ENCODE results near the gene ITGA2B. TPM values are rescaled to one million over a fixed set of nuclear protein-coding genes. Genes with fewer than 3 reads are reported as not detected.

ITGA2B gene
- total and polyA plus RNA-seq, 2 experiments from 2014 or later, result not detected

- 89 to 100% methylated on average over 1 of the region's 1 CpG for WGBS, 2 experiments (ENCODE audit: low coverage in 1 of 2, low lambda C conversion rate in 2 of 2, missing lambda C conversion rate in 2 of 2)
- Histone ChIP-seq H3K9me2 (ENCODE audit: insufficient read depth) (no peaks in the 10 kb centered on the region), H3K27me3 (replicated peaks; ENCODE audit: insufficient read depth) (no peaks in the 10 kb centered on the region), H2AFZ (no peak overlapping the region), H3K9ac (no peak overlapping the region), H4K20me1 (ENCODE audit: insufficient read depth) (peaks cover 2% of the 10 kb centered on the region; the same call in 1 of the 2 replicates), H3K9me3 (ENCODE audit: low read depth) (no peaks in the 10 kb centered on the region), H3K36me3 (ENCODE audit: low read depth) (peaks cover 10% of the 10 kb centered on the region), H3K4me2 (ENCODE audit: unreplicated experiment) (no peak overlapping the region), H3K4me3 (no peak overlapping the region), H3K4me1 (ENCODE audit: insufficient read depth) (peaks cover 11% of the 10 kb centered on the region), H3K79me2 (ENCODE audit: insufficient read depth) (no peaks in the 10 kb centered on the region; the same call in 1 of the 2 replicates), H3F3A (ENCODE audit: insufficient read depth) (peaks cover 25% of the 10 kb centered on the region), H3K27ac (no peak overlapping the region)
- in situ Hi-C loops (cut with MboI), result no loop called here
- TF ChIP-seq EZH2phosphoT487 (IDR thresholded peaks at IDR 0.05; ENCODE audit: insufficient read depth, low read depth) (no peak), EZH2 (IDR thresholded peaks at IDR 0.05; ENCODE audit: insufficient read depth, poor library complexity, severe bottlenecking) (no peak)
- DNase-seq, result no peak
Measured at GRCh38 chr17:44414394-44415155, 25.1 kb upstream of the ITGA2B start.

GRCh38 chr17:44409309-44410028 lies 20.0 kb upstream of the ITGA2B start:
- no peaks in the 10 kb centered on the region for H3K4me1 ChIP-seq (ENCODE audit: insufficient read depth)
- no peaks in the 10 kb centered on the region for H3K27me3 ChIP-seq (replicated peaks; ENCODE audit: insufficient read depth)
- no peak overlapping the region for H3K4me3 ChIP-seq
- no peaks in the 10 kb centered on the region for H3K9me3 ChIP-seq (ENCODE audit: low read depth)
- H3F3A ChIP-seq (ENCODE audit: insufficient read depth), result no peaks in the 10 kb centered on the region
- no peaks in the 10 kb centered on the region for H3K9me2 ChIP-seq (ENCODE audit: insufficient read depth)
- peaks cover 10% of the 10 kb centered on the region for H3K36me3 ChIP-seq (ENCODE audit: low read depth)
- no peaks in the 10 kb centered on the region for H4K20me1 ChIP-seq (ENCODE audit: insufficient read depth)
- no peak overlapping the region for H3K27ac ChIP-seq
- H2AFZ ChIP-seq, result no peak overlapping the region
- no peak overlapping the region for H3K4me2 ChIP-seq (ENCODE audit: unreplicated experiment)
- no peak for TF ChIP-seq EZH2 (IDR thresholded peaks at IDR 0.05; ENCODE audit: insufficient read depth, poor library complexity, severe bottlenecking)
- TF ChIP-seq EZH2phosphoT487 (IDR thresholded peaks at IDR 0.05; ENCODE audit: insufficient read depth, low read depth), result no peak
- H3K79me2 ChIP-seq (ENCODE audit: insufficient read depth), result no peaks in the 10 kb centered on the region; the same call in 1 of the 2 replicates
- no peak for DNase-seq
- 92% methylated on average over 7 of the region's 7 CpGs for WGBS, 2 experiments (ENCODE audit: low coverage in 1 of 2, low lambda C conversion rate in 2 of 2, missing lambda C conversion rate in 2 of 2)
- in situ Hi-C loops (cut with MboI), result no loop called here
- H3K9ac ChIP-seq, result no peak overlapping the region

- H3K9me2 ChIP-seq (ENCODE audit: insufficient read depth), result no peaks in the 10 kb centered on the region
- no peak overlapping the region for H3K4me2 ChIP-seq (ENCODE audit: unreplicated experiment)
- in situ Hi-C loops (cut with MboI), result no loop called here
- H3K9me3 ChIP-seq (ENCODE audit: low read depth), result no peaks in the 10 kb centered on the region
- no peak for DNase-seq
- H3K27ac ChIP-seq, result no peak overlapping the region
- no peak overlapping the region for H2AFZ ChIP-seq
- H3K27me3 ChIP-seq (replicated peaks; ENCODE audit: insufficient read depth), result no peaks in the 10 kb centered on the region
- peaks cover 10% of the 10 kb centered on the region for H3K36me3 ChIP-seq (ENCODE audit: low read depth)
- H3K9ac ChIP-seq, result no peak overlapping the region
- no peaks in the 10 kb centered on the region; the same call in 1 of the 2 replicates for H3K79me2 ChIP-seq (ENCODE audit: insufficient read depth)
- no peak for TF ChIP-seq EZH2phosphoT487 (IDR thresholded peaks at IDR 0.05; ENCODE audit: insufficient read depth, low read depth)
- TF ChIP-seq EZH2 (IDR thresholded peaks at IDR 0.05; ENCODE audit: insufficient read depth, poor library complexity, severe bottlenecking), result no peak
- WGBS, 2 experiments (ENCODE audit: low coverage in 1 of 2, low lambda C conversion rate in 2 of 2, missing lambda C conversion rate in 2 of 2), result 86 to 90% methylated on average over 4 of the region's 4 CpGs
- H3F3A ChIP-seq (ENCODE audit: insufficient read depth), result no peaks in the 10 kb centered on the region
- H3K4me3 ChIP-seq, result no peak overlapping the region
- H3K4me1 ChIP-seq (ENCODE audit: insufficient read depth), result no peaks in the 10 kb centered on the region
- no peaks in the 10 kb centered on the region for H4K20me1 ChIP-seq (ENCODE audit: insufficient read depth)
Measured at GRCh38 chr17:44408786-44409185, 19.3 kb upstream of the ITGA2B start.

GRCh38 chr17:44402564-44403172 lies 13.2 kb upstream of the ITGA2B start:
- Histone ChIP-seq H3K36me3 (ENCODE audit: low read depth) (peaks cover 23% of the 10 kb centered on the region), H3K4me2 (ENCODE audit: unreplicated experiment) (no peak overlapping the region), H3K27me3 (replicated peaks; ENCODE audit: insufficient read depth) (no peaks in the 10 kb centered on the region), H3K4me1 (ENCODE audit: insufficient read depth) (no peaks in the 10 kb centered on the region), H3K4me3 (no peak overlapping the region), H3F3A (ENCODE audit: insufficient read depth) (peaks cover 5% of the 10 kb centered on the region; the same call in 1 of the 2 replicates), H3K9me2 (ENCODE audit: insufficient read depth) (no peaks in the 10 kb centered on the region), H3K79me2 (ENCODE audit: insufficient read depth) (no peaks in the 10 kb centered on the region), H2AFZ (no peak overlapping the region), H4K20me1 (ENCODE audit: insufficient read depth) (no peaks in the 10 kb centered on the region), H3K9ac (no peak overlapping the region), H3K9me3 (ENCODE audit: low read depth) (no peaks in the 10 kb centered on the region), H3K27ac (no peak overlapping the region)
- no peak for DNase-seq
- TF ChIP-seq EZH2 (IDR thresholded peaks at IDR 0.05; ENCODE audit: insufficient read depth, poor library complexity, severe bottlenecking) (no peak), EZH2phosphoT487 (IDR thresholded peaks at IDR 0.05; ENCODE audit: insufficient read depth, low read depth) (no peak)
- in situ Hi-C loops (cut with MboI), result no loop called here
- WGBS, 2 experiments (ENCODE audit: low coverage in 1 of 2, low lambda C conversion rate in 2 of 2, missing lambda C conversion rate in 2 of 2), result 97 to 100% methylated on average over 5 of the region's 5 CpGs

All from GM23248 (cell line).